HEK293 (cell line): ENCODE measurements around the gene ADAMTSL2.
A peak's percentile ranks its signal among the peaks of the same experiment; 100 is the strongest.

Experiments used
- CTCF ChIA-PET: fragments of 350-600 bp; formaldehyde crosslinking; extraction: SDS; loops from one replicate; lab custom pipeline; 2021; ENCODE audit warnings: antibody characterized with exemption; lab: Yijun Ruan, JAX
- POLR2A ChIA-PET: fragments of 300-600 bp; formaldehyde crosslinking; extraction: SDS; loops from one replicate; lab custom pipeline; 2020; ENCODE audit warnings: antibody characterized with exemption, inconsistent platforms; lab: Yijun Ruan, JAX
- H3K27ac ChIP-seq: fragments of 200-500 bp; sonication (Bioruptor generic); 2 replicates; pipeline ENCODE4 v1.5.1; 2014; ENCODE audit warnings: low read depth, low read length, control low read depth, inconsistent platforms; ENCODE audit errors: extremely low read depth
- H3K36me3 ChIP-seq, 2 experiments: fragments of 200-500 bp in 1 of 2; sonication (Bioruptor generic) in 1 of 2; 1 replicate in 1 of 2; 2 replicates in 1 of 2; pipeline ENCODE4 v1.5.1; 2014 to 2017; ENCODE audit warnings: inconsistent platforms in 2 of 2, low read length in 2 of 2; ENCODE audit not compliant: control insufficient read depth in 2 of 2, insufficient read depth in 1 of 2
- H3K4me1 ChIP-seq: fragments of 200-500 bp; sonication (Bioruptor generic); 2 replicates; pipeline ENCODE4 v1.5.1; 2014; ENCODE audit warnings: mild to moderate bottlenecking, low read length, inconsistent platforms; ENCODE audit not compliant: control insufficient read depth, insufficient read depth
- H3K4me3 ChIP-seq: 2 replicates; pipeline ENCODE4 v1.5.1; 2011; ENCODE audit warnings: low read depth, mild to moderate bottlenecking, control low read depth, low read length, moderate library complexity
- H3K9me3 ChIP-seq: fragments of 200-500 bp; sonication (Bioruptor generic); 2 replicates; pipeline ENCODE4 v1.5.1; 2014; ENCODE audit warnings: low read depth, low read length, inconsistent platforms; ENCODE audit not compliant: control insufficient read depth, insufficient read depth
- MEIS1 ChIP-seq: sonication (generic); formaldehyde crosslinking; IDR thresholded peaks from 2 replicates; pipeline ENCODE4 v1.8.1; 2022; ENCODE audit warnings: missing genetic modification reagents, mild to moderate bottlenecking, borderline replicate concordance
- SCRT1 ChIP-seq: fragments of 450-650 bp; formaldehyde crosslinking; IDR thresholded peaks from 2 replicates; pipeline ENCODE4 v1.5.1; 2016; ENCODE audit warnings: missing biosample characterization, missing genetic modification characterization, borderline replicate concordance
- SCRT2 ChIP-seq: fragments of 450-650 bp; formaldehyde crosslinking; IDR thresholded peaks from 2 replicates; pipeline ENCODE4 v1.5.1; 2016; ENCODE audit warnings: missing biosample characterization, missing genetic modification characterization
- ZNF202 ChIP-seq: fragments of 450-650 bp; formaldehyde crosslinking; IDR thresholded peaks from 2 replicates; pipeline ENCODE4 v1.5.1; 2016; ENCODE audit warnings: missing biosample characterization, missing genetic modification characterization, borderline replicate concordance
- ZNF280D ChIP-seq: fragments of 450-650 bp; formaldehyde crosslinking; IDR thresholded peaks from 2 replicates; pipeline ENCODE4 v1.5.1; 2016; ENCODE audit warnings: missing biosample characterization, missing genetic modification characterization
- ZNF423 ChIP-seq: fragments of 450-650 bp; formaldehyde crosslinking; IDR thresholded peaks from 2 replicates; pipeline ENCODE4 v1.5.1; 2016; ENCODE audit warnings: missing biosample characterization, missing genetic modification characterization
- ZNF529 ChIP-seq: fragments of 450-650 bp; formaldehyde crosslinking; IDR thresholded peaks from 2 replicates; pipeline ENCODE4 v1.5.1; 2017; ENCODE audit warnings: missing genetic modification characterization, missing biosample characterization; ENCODE audit not compliant: insufficient replicate concordance
- ZNF558 ChIP-seq: fragments of 450-650 bp; formaldehyde crosslinking; IDR thresholded peaks from 2 replicates; pipeline ENCODE4 v1.5.1; 2016; ENCODE audit warnings: missing biosample characterization, missing genetic modification characterization
- ZNF629 ChIP-seq: fragments of 450-650 bp; formaldehyde crosslinking; IDR thresholded peaks from 2 replicates; pipeline ENCODE4 v1.5.1; 2017; ENCODE audit warnings: missing biosample characterization, missing genetic modification characterization
- ZNF677 ChIP-seq: fragments of 450-650 bp; IDR thresholded peaks from 2 replicates; pipeline ENCODE4 v1.5.0; 2018; ENCODE audit warnings: missing biosample characterization, mild to moderate bottlenecking, missing genetic modification characterization, moderate library complexity
- ZNF747 ChIP-seq: fragments of 450-650 bp; formaldehyde crosslinking; IDR thresholded peaks from 2 replicates; pipeline ENCODE4 v1.5.1; 2016; ENCODE audit warnings: missing biosample characterization, missing genetic modification characterization
- TF ChIP-seq, protein P1 (sequence below): fragments of 450-650 bp; formaldehyde crosslinking; optimal IDR thresholded peaks from 2 replicates; pipeline ENCODE3; 2016; ENCODE audit warnings: missing biosample characterization, mild to moderate bottlenecking, missing genetic modification characterization
- TF ChIP-seq, protein P2 (sequence below): fragments of 450-650 bp; formaldehyde crosslinking; IDR thresholded peaks from 2 replicates; pipeline ENCODE4 v1.5.1; 2016; ENCODE audit warnings: missing biosample characterization, missing genetic modification characterization
- TF ChIP-seq, protein P3 (sequence below): fragments of 450-650 bp; formaldehyde crosslinking; conservative IDR thresholded peaks from 2 replicates; pipeline ENCODE4 v1.5.1; 2016; ENCODE audit warnings: low read depth, missing biosample characterization, missing genetic modification characterization

ADAMTSL2 gene

GRCh38 chr9:133607976-133608375 lies 73.5 kb downstream of the ADAMTSL2 start (continued):
- TF ChIP-seq, protein P1, sequence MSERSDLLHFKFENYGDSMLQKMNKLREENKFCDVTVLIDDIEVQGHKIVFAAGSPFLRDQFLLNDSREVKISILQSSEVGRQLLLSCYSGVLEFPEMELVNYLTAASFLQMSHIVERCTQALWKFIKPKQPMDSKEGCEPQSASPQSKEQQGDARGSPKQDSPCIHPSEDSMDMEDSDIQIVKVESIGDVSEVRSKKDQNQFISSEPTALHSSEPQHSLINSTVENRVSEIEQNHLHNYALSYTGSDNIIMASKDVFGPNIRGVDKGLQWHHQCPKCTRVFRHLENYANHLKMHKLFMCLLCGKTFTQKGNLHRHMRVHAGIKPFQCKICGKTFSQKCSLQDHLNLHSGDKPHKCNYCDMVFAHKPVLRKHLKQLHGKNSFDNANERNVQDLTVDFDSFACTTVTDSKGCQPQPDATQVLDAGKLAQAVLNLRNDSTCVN (tag by site-specific recombination): no peak

DNA sequence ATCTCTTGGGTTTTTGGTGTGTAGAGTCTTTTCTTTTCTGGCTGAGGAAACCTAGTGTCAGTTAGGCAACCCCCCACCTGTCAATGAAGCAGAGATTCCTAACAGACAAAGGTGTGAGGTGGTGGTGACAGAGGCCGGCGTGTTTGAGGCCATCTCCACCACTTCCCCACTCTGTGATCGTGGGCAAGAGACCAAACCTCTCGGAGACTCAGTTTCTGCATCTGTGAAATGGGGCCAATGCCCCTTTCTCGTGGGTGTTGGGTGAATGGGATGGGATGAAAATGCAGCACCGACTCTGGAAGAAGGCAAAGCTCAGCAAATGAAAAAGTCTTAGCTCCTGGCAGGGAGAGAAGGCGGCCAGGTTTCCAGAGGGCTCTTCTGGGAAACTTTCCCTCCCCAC lies 73.9 kb downstream of the ADAMTSL2 start:
- ChIA-PET CTCF (interaction anchor here (1.5 kb wide), 1 partner anchor 386 kb away, joined by 4 read pairs; no protein-coding TSS in a partner anchor), POLR2A (no interaction called here)
- H3K27ac ChIP-seq: no peak overlapping the region
- TF ChIP-seq ZNF280D (tag by site-specific recombination): no peak
- no peak for TF ChIP-seq ZNF677
- TF ChIP-seq, protein P2, sequence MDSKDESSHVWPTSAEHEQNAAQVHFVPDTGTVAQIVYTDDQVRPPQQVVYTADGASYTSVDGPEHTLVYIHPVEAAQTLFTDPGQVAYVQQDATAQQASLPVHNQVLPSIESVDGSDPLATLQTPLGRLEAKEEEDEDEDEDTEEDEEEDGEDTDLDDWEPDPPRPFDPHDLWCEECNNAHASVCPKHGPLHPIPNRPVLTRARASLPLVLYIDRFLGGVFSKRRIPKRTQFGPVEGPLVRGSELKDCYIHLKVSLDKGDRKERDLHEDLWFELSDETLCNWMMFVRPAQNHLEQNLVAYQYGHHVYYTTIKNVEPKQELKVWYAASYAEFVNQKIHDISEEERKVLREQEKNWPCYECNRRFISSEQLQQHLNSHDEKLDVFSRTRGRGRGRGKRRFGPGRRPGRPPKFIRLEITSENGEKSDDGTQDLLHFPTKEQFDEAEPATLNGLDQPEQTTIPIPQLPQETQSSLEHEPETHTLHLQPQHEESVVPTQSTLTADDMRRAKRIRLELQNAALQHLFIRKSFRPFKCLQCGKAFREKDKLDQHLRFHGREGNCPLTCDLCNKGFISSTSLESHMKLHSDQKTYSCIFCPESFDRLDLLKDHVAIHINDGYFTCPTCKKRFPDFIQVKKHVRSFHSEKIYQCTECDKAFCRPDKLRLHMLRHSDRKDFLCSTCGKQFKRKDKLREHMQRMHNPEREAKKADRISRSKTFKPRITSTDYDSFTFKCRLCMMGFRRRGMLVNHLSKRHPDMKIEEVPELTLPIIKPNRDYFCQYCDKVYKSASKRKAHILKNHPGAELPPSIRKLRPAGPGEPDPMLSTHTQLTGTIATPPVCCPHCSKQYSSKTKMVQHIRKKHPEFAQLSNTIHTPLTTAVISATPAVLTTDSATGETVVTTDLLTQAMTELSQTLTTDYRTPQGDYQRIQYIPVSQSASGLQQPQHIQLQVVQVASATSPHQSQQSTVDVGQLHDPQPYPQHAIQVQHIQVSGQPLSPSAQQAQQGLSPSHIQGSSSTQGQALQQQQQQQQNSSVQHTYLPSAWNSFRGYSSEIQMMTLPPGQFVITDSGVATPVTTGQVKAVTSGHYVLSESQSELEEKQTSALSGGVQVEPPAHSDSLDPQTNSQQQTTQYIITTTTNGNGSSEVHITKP: no peak
- peak; percentile 43; the same call in 1 of the 2 replicates for TF ChIP-seq SCRT2 (tag by site-specific recombination)
- no peak for TF ChIP-seq ZNF202 (tag by site-specific recombination)
- TF ChIP-seq, all 188 proteins: peak for 1
- no peaks in the 10 kb centered on the region for H3K9me3 ChIP-seq
- no peaks in the 10 kb centered on the region for H3K36me3 ChIP-seq
- no peak overlapping the region for H3K4me3 ChIP-seq
- no peaks in the 10 kb centered on the region for H3K4me1 ChIP-seq

DNA sequence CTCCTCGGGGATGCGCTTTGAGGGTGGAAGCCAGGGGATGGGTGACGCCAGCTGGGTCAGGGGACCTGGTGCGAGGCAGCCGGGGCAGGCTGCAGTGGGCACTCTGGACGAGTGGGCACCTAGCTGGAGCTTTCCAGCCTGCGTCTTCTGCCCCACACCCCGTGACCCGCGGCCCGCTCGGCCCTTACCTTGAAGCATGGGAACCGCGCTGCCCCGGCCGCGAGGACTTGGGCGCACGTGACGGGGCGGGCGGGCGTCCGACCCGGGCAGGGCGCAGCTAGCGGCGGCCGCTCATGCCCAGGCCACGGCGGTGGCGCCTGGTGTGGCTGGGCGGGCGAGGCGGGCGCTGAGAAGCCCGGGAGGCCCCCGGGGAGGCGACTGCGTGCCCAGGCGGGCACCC lies 74.4 kb downstream of the ADAMTSL2 start:
- CTCF ChIA-PET: no interaction called here
- Histone ChIP-seq H3K9me3 (no peaks in the 10 kb centered on the region), H3K4me1 (no peaks in the 10 kb centered on the region), H3K27ac (no peak overlapping the region), H3K4me3 (no peak overlapping the region), H3K36me3 (no peaks in the 10 kb centered on the region)
- POLR2A ChIA-PET: no interaction called here
- no peak for TF ChIP-seq ZNF423 (tag by site-specific recombination)
- TF ChIP-seq ZNF629 (tag by site-specific recombination): no peak
- no peak for TF ChIP-seq ZNF747 (tag by site-specific recombination)
- TF ChIP-seq, protein P3, sequence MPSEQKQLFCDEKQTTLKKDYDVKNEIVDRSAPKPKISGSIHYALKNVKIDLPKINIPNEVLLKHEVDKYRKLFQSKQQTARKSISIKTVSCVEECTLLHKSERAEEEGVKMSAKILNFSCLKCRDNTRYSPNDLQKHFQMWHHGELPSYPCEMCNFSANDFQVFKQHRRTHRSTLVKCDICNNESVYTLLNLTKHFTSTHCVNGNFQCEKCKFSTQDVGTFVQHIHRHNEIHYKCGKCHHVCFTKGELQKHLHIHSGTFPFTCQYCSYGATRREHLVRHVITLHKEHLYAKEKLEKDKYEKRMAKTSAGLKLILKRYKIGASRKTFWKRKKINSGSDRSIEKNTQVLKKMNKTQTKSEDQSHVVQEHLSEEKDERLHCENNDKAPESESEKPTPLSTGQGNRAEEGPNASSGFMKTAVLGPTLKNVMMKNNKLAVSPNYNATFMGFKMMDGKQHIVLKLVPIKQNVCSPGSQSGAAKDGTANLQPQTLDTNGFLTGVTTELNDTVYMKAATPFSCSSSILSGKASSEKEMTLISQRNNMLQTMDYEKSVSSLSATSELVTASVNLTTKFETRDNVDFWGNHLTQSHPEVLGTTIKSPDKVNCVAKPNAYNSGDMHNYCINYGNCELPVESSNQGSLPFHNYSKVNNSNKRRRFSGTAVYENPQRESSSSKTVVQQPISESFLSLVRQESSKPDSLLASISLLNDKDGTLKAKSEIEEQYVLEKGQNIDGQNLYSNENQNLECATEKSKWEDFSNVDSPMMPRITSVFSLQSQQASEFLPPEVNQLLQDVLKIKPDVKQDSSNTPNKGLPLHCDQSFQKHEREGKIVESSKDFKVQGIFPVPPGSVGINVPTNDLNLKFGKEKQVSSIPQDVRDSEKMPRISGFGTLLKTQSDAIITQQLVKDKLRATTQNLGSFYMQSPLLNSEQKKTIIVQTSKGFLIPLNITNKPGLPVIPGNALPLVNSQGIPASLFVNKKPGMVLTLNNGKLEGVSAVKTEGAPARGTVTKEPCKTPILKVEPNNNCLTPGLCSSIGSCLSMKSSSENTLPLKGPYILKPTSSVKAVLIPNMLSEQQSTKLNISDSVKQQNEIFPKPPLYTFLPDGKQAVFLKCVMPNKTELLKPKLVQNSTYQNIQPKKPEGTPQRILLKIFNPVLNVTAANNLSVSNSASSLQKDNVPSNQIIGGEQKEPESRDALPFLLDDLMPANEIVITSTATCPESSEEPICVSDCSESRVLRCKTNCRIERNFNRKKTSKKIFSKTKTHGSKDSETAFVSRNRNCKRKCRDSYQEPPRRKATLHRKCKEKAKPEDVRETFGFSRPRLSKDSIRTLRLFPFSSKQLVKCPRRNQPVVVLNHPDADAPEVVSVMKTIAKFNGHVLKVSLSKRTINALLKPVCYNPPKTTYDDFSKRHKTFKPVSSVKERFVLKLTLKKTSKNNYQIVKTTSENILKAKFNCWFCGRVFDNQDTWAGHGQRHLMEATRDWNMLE (tag by site-specific recombination): no peak
- TF ChIP-seq ZNF529 (tag by site-specific recombination): no peak
- no peak for TF ChIP-seq ZNF558 (tag by site-specific recombination)
- TF ChIP-seq ZNF202 (tag by site-specific recombination): no peak
- TF ChIP-seq SCRT1 (tag by site-specific recombination): no peak
- no peak for TF ChIP-seq MEIS1 (CRISPR knock-in tag)
